AG09319 (cell line): Measurements from ENCODE around the gene RUVBL1.

Source experiments
- DNase-seq: peaks from one replicate; pipeline ENCODE4 v3.0.0-alpha.2; 2010; ENCODE audit warnings: low read depth; ENCODE audit errors: extremely low read depth
- CTCF ChIP-seq: IDR thresholded peaks from 2 replicates; pipeline ENCODE4 v1.5.1; 2011; ENCODE audit warnings: low read depth, mild to moderate bottlenecking, inconsistent platforms, low read length, moderate library complexity

The RUVBL1 gene

GRCh38 chr3:128077665-128078064, 45.9 kb downstream of the RUVBL1 start:
- no peak for TF ChIP-seq CTCF
- no peak for DNase-seq

GRCh38 chr3:128077202-128077624, 46.4 kb downstream of the RUVBL1 start:
- TF ChIP-seq CTCF = no peak
- DNase-seq = no peak

- no peak for DNase-seq
- TF ChIP-seq CTCF = no peak
These were observed 47.0 kb downstream of the RUVBL1 start for GRCh38 chr3:128076483-128077201.

- TF ChIP-seq CTCF = peak; percentile 63
- DNase-seq = peak; percentile 57
These were observed 47.8 kb downstream of the RUVBL1 start for GRCh38 chr3:128075522-128076482.

GRCh38 chr3:128074851-128075521, 48.6 kb downstream of the RUVBL1 start:
- DNase-seq = no peak
- no peak for TF ChIP-seq CTCF

GRCh38 chr3:128073807-128074206, 49.8 kb downstream of the RUVBL1 start:
- DNase-seq = no peak
- no peak for TF ChIP-seq CTCF
